ENCODE measurements around the gene DICER1.

DNA sequence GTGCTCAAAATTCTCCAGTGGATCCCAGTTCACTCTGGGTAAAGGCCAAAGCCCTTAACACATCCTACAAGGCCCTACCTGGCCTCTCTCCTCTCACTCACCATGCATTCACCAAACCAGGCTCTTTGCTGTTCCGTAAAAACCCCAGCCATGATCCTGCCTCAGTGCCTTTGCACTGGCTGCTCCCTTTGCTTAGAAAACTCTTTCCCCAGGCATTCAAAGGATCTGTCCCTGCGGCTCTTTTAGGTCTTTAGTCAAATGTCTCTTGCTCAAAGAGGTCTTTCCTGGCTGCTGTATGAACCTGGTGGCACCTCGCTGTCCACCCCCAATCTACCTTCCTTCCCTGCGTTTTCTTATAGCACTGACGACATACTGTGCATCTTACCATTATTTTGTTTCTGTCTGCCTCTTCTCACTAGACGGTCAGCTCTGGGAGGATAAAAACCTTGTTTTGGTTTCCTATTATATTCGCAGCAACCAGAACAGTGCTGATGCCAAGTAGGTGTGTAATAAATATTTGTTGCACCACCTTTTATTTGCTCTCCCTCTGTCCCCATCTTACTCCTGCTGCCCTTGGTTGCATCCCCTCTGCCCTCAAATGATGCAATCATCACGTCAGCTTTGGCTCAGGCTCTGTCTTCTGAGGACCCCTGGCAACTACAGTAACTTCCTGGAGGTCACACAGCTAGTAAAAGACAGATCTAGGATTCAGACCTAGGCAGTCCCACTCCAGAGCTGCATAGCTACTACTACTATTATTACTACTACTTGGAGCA, 23.8 kb upstream of the DICER1 start:
- TF ChIP-seq, protein P1, sequence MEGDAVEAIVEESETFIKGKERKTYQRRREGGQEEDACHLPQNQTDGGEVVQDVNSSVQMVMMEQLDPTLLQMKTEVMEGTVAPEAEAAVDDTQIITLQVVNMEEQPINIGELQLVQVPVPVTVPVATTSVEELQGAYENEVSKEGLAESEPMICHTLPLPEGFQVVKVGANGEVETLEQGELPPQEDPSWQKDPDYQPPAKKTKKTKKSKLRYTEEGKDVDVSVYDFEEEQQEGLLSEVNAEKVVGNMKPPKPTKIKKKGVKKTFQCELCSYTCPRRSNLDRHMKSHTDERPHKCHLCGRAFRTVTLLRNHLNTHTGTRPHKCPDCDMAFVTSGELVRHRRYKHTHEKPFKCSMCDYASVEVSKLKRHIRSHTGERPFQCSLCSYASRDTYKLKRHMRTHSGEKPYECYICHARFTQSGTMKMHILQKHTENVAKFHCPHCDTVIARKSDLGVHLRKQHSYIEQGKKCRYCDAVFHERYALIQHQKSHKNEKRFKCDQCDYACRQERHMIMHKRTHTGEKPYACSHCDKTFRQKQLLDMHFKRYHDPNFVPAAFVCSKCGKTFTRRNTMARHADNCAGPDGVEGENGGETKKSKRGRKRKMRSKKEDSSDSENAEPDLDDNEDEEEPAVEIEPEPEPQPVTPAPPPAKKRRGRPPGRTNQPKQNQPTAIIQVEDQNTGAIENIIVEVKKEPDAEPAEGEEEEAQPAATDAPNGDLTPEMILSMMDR (IDR thresholded peaks at IDR 0.05; ENCODE audit: insufficient read depth, low read length) = no peak
- TF ChIP-seq GABPA (IDR thresholded peaks at IDR 0.05; ENCODE audit: low read depth) (no peak), POLR2AphosphoS5 (IDR thresholded peaks at IDR 0.05; ENCODE audit: low read depth) (no peak)
- TF ChIP-seq, protein P2, sequence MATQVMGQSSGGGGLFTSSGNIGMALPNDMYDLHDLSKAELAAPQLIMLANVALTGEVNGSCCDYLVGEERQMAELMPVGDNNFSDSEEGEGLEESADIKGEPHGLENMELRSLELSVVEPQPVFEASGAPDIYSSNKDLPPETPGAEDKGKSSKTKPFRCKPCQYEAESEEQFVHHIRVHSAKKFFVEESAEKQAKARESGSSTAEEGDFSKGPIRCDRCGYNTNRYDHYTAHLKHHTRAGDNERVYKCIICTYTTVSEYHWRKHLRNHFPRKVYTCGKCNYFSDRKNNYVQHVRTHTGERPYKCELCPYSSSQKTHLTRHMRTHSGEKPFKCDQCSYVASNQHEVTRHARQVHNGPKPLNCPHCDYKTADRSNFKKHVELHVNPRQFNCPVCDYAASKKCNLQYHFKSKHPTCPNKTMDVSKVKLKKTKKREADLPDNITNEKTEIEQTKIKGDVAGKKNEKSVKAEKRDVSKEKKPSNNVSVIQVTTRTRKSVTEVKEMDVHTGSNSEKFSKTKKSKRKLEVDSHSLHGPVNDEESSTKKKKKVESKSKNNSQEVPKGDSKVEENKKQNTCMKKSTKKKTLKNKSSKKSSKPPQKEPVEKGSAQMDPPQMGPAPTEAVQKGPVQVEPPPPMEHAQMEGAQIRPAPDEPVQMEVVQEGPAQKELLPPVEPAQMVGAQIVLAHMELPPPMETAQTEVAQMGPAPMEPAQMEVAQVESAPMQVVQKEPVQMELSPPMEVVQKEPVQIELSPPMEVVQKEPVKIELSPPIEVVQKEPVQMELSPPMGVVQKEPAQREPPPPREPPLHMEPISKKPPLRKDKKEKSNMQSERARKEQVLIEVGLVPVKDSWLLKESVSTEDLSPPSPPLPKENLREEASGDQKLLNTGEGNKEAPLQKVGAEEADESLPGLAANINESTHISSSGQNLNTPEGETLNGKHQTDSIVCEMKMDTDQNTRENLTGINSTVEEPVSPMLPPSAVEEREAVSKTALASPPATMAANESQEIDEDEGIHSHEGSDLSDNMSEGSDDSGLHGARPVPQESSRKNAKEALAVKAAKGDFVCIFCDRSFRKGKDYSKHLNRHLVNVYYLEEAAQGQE (IDR thresholded peaks at IDR 0.05; ENCODE audit: insufficient replicate concordance, low read depth) = no peak
